ENCODE measurements around the gene ARHGEF10L.

Gene ARHGEF10L

DNA sequence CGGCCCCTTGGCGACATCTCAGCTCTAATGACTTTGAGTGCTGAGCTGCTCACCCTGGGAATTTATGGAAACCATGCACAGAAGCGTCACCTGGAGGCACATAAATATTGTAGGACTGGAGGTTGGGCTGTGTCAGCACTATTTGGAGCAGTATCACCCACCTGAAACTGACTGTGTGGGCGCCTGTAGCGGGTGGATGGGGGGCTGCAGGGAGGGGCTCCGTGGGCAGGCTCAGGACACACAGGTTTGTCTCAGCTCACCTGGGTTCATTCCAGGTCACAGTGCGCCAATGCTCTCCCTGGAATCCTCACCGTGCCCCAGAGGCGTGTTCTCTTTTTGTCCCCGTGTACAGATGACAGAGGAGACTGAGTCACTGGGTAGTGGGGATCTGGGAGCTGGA, 140.8 kb downstream of the ARHGEF10L start:
- no peak overlapping the region for H3K27ac ChIP-seq (ENCODE audit: low read depth, low read length)
- no peaks in the 10 kb centered on the region for H4K20me1 ChIP-seq (ENCODE audit: low read depth, low read length)
- TF ChIP-seq, protein P1, sequence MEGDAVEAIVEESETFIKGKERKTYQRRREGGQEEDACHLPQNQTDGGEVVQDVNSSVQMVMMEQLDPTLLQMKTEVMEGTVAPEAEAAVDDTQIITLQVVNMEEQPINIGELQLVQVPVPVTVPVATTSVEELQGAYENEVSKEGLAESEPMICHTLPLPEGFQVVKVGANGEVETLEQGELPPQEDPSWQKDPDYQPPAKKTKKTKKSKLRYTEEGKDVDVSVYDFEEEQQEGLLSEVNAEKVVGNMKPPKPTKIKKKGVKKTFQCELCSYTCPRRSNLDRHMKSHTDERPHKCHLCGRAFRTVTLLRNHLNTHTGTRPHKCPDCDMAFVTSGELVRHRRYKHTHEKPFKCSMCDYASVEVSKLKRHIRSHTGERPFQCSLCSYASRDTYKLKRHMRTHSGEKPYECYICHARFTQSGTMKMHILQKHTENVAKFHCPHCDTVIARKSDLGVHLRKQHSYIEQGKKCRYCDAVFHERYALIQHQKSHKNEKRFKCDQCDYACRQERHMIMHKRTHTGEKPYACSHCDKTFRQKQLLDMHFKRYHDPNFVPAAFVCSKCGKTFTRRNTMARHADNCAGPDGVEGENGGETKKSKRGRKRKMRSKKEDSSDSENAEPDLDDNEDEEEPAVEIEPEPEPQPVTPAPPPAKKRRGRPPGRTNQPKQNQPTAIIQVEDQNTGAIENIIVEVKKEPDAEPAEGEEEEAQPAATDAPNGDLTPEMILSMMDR (IDR thresholded peaks at IDR 0.05; ENCODE audit: insufficient read depth, low read length, poor library complexity, severe bottlenecking), result no peak
- TF ChIP-seq EZH2phosphoT487 (conservative IDR thresholded peaks at IDR 0.05; ENCODE audit: low read length), result no peak
- no peaks in the 10 kb centered on the region for H3K36me3 ChIP-seq (ENCODE audit: low read length)
- no peaks in the 10 kb centered on the region for H3K9me3 ChIP-seq (ENCODE audit: insufficient read depth, low read length)
- no peak overlapping the region for H2AFZ ChIP-seq (ENCODE audit: low read depth, low read length, severe bottlenecking)
- no peaks in the 10 kb centered on the region for H3K9me2 ChIP-seq (replicated peaks; ENCODE audit: insufficient read depth, low read length)
- no peaks in the 10 kb centered on the region for H3K79me2 ChIP-seq (ENCODE audit: insufficient read depth, low read length)
- no peak overlapping the region for H3K4me3 ChIP-seq (ENCODE audit: insufficient read depth, low read length, poor library complexity, severe bottlenecking)
- H3K9ac ChIP-seq (ENCODE audit: low read length), result no peak overlapping the region
- H3F3A ChIP-seq (ENCODE audit: insufficient read depth), result no peaks in the 10 kb centered on the region
- H3K27me3 ChIP-seq (ENCODE audit: low read length), result no peaks in the 10 kb centered on the region
- H3K4me2 ChIP-seq (ENCODE audit: low read depth, low read length, poor library complexity, severe bottlenecking), result no peak overlapping the region

GRCh38 chr1:17682400-17682799, 142.9 kb downstream of the ARHGEF10L start:
- Histone ChIP-seq H3K4me2 (ENCODE audit: low read depth, low read length, poor library complexity, severe bottlenecking) (no peak overlapping the region), H3F3A (ENCODE audit: insufficient read depth) (no peaks in the 10 kb centered on the region), H4K20me1 (ENCODE audit: low read depth, low read length) (no peaks in the 10 kb centered on the region), H3K9ac (ENCODE audit: low read length) (no peak overlapping the region), H3K27me3 (ENCODE audit: low read length) (no peaks in the 10 kb centered on the region), H3K36me3 (ENCODE audit: low read length) (no peaks in the 10 kb centered on the region), H3K9me2 (replicated peaks; ENCODE audit: insufficient read depth, low read length) (no peaks in the 10 kb centered on the region), H2AFZ (ENCODE audit: low read depth, low read length, severe bottlenecking) (no peak overlapping the region), H3K79me2 (ENCODE audit: insufficient read depth, low read length) (no peaks in the 10 kb centered on the region), H3K4me3 (ENCODE audit: insufficient read depth, low read length, poor library complexity, severe bottlenecking) (no peak overlapping the region), H3K9me3 (ENCODE audit: insufficient read depth, low read length) (no peaks in the 10 kb centered on the region), H3K27ac (ENCODE audit: low read depth, low read length) (no peak overlapping the region)
- TF ChIP-seq EZH2phosphoT487 (conservative IDR thresholded peaks at IDR 0.05; ENCODE audit: low read length), result no peak
- TF ChIP-seq, protein P1 (IDR thresholded peaks at IDR 0.05; ENCODE audit: insufficient read depth, low read length, poor library complexity, severe bottlenecking), result no peak

GRCh38 chr1:17683598-17683997, 144.1 kb downstream of the ARHGEF10L start:
- H3K9me2 ChIP-seq (replicated peaks; ENCODE audit: insufficient read depth, low read length), result no peaks in the 10 kb centered on the region
- no peaks in the 10 kb centered on the region for H3K36me3 ChIP-seq (ENCODE audit: low read length)
- H4K20me1 ChIP-seq (ENCODE audit: low read depth, low read length), result no peaks in the 10 kb centered on the region
- H3K4me3 ChIP-seq (ENCODE audit: insufficient read depth, low read length, poor library complexity, severe bottlenecking), result no peak overlapping the region
- no peak overlapping the region for H3K4me2 ChIP-seq (ENCODE audit: low read depth, low read length, poor library complexity, severe bottlenecking)
- no peak overlapping the region for H2AFZ ChIP-seq (ENCODE audit: low read depth, low read length, severe bottlenecking)
- H3K9me3 ChIP-seq (ENCODE audit: insufficient read depth, low read length), result no peaks in the 10 kb centered on the region
- no peak overlapping the region for H3K27ac ChIP-seq (ENCODE audit: low read depth, low read length)
- H3K27me3 ChIP-seq (ENCODE audit: low read length), result no peaks in the 10 kb centered on the region
- no peaks in the 10 kb centered on the region for H3K79me2 ChIP-seq (ENCODE audit: insufficient read depth, low read length)
- no peak overlapping the region for H3K9ac ChIP-seq (ENCODE audit: low read length)
- no peaks in the 10 kb centered on the region for H3F3A ChIP-seq (ENCODE audit: insufficient read depth)
- TF ChIP-seq, protein P1 (IDR thresholded peaks at IDR 0.05; ENCODE audit: insufficient read depth, low read length, poor library complexity, severe bottlenecking), result no peak
- no peak for TF ChIP-seq EZH2phosphoT487 (conservative IDR thresholded peaks at IDR 0.05; ENCODE audit: low read length)
